ENCODE data around the gene HLX. TPM values are rescaled to one million over a fixed set of nuclear protein-coding genes. Genes with fewer than 3 reads are reported as not detected.

The HLX gene
- total RNA-seq, 1 donor from 2014 or later, result 0.26 TPM

- DNase-seq (ENCODE audit: low read depth) (no peak), FAIRE-seq (no peak)
- no peak overlapping the region for H3K4me3 ChIP-seq (ENCODE audit: low read depth, low read length)
- H3K36me3 ChIP-seq (ENCODE audit: control insufficient read depth, insufficient read depth, low read length), result no peaks in the 10 kb centered on the region
- TF ChIP-seq, protein P1, sequence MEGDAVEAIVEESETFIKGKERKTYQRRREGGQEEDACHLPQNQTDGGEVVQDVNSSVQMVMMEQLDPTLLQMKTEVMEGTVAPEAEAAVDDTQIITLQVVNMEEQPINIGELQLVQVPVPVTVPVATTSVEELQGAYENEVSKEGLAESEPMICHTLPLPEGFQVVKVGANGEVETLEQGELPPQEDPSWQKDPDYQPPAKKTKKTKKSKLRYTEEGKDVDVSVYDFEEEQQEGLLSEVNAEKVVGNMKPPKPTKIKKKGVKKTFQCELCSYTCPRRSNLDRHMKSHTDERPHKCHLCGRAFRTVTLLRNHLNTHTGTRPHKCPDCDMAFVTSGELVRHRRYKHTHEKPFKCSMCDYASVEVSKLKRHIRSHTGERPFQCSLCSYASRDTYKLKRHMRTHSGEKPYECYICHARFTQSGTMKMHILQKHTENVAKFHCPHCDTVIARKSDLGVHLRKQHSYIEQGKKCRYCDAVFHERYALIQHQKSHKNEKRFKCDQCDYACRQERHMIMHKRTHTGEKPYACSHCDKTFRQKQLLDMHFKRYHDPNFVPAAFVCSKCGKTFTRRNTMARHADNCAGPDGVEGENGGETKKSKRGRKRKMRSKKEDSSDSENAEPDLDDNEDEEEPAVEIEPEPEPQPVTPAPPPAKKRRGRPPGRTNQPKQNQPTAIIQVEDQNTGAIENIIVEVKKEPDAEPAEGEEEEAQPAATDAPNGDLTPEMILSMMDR (IDR thresholded peaks at IDR 0.05; ENCODE audit: insufficient read depth, low read length, severe bottlenecking), result no peak
- H3K27me3 ChIP-seq (ENCODE audit: control insufficient read depth, insufficient read depth, low read length), result peaks cover 84% of the 10 kb centered on the region
These were observed 12.8 kb downstream of the HLX start for GRCh38 chr1:220892086-220892376.

DNA sequence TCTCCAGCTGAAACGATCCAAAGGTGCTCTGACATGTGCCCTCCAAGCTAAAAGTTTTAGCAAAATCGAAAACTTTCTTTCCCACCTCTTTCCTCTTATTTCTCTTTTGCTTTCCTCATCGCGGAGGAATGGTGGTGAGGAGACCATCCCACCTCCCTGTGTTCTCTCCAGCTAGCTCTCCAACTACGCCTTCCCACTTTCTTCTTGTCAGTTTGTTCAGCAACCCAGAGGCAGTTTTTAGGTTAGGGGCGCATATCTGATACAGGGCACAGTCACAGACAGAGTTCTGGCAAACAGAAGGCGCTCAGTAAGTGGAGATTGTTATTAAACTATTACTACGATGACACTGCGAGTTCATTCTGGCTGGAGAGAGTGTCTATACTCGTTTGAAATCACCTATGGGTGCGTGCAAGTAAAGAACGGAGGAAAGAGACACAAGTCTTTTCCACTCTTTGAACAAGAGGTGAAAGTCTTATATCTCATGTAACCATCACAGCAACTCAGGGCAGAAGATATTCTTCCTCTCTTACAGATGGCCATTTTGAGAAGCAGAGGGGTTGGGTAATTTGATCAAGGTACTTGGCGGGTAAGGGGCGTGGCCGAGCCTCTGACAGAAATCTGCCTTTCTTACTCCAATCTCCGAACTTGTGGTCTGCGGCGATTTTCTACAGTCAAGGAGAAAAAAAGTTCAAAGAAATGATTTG lies 13.9 kb downstream of the HLX start:
- peaks cover 75% of the 10 kb centered on the region for H3K27me3 ChIP-seq (ENCODE audit: control insufficient read depth, insufficient read depth, low read length)
- TF ChIP-seq, protein P1 (IDR thresholded peaks at IDR 0.05; ENCODE audit: insufficient read depth, low read length, severe bottlenecking), result no peak
- H3K36me3 ChIP-seq (ENCODE audit: control insufficient read depth, insufficient read depth, low read length), result no peaks in the 10 kb centered on the region
- H3K4me3 ChIP-seq (ENCODE audit: low read depth, low read length), result no peak overlapping the region
- DNase-seq (ENCODE audit: low read depth) (no peak), FAIRE-seq (no peak)

GRCh38 chr1:220893701-220894024 lies 14.4 kb downstream of the HLX start:
- Histone ChIP-seq H3K27me3 (ENCODE audit: control insufficient read depth, insufficient read depth, low read length) (peaks cover 70% of the 10 kb centered on the region), H3K4me3 (ENCODE audit: low read depth, low read length) (no peak overlapping the region), H3K36me3 (ENCODE audit: control insufficient read depth, insufficient read depth, low read length) (no peaks in the 10 kb centered on the region)
- TF ChIP-seq, protein P1 (IDR thresholded peaks at IDR 0.05; ENCODE audit: insufficient read depth, low read length, severe bottlenecking), result no peak
- DNase-seq (ENCODE audit: low read depth), result no peak
- no peak for FAIRE-seq

- Histone ChIP-seq H3K4me3 (ENCODE audit: low read depth, low read length) (no peak overlapping the region), H3K27me3 (ENCODE audit: control insufficient read depth, insufficient read depth, low read length) (peaks cover 64% of the 10 kb centered on the region), H3K36me3 (ENCODE audit: control insufficient read depth, insufficient read depth, low read length) (no peaks in the 10 kb centered on the region)
- TF ChIP-seq, protein P1 (IDR thresholded peaks at IDR 0.05; ENCODE audit: insufficient read depth, low read length, severe bottlenecking), result no peak
- DNase-seq (ENCODE audit: low read depth) (no peak), FAIRE-seq (no peak)
These were observed 15.0 kb downstream of the HLX start for GRCh38 chr1:220894025-220894923.

DNA sequence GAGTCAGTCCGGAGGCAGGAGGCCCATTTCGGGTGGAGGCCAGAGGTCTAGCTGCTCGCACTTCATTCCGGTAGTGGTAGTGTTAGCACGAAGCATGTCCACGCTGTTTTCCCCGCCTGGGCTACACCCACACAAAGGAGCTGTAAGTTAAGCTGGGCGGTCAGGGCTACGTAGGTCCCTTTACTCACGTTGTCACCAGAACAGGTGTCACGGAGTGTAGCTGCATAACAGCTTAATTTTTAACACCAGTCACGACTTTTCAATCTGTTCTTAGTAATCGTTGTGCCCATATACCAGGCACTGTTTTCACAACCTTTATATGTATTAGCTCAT lies 15.6 kb downstream of the HLX start:
- peaks cover 58% of the 10 kb centered on the region for H3K27me3 ChIP-seq (ENCODE audit: control insufficient read depth, insufficient read depth, low read length)
- H3K36me3 ChIP-seq (ENCODE audit: control insufficient read depth, insufficient read depth, low read length), result no peaks in the 10 kb centered on the region
- TF ChIP-seq, protein P1 (IDR thresholded peaks at IDR 0.05; ENCODE audit: insufficient read depth, low read length, severe bottlenecking), result no peak
- no peak for DNase-seq (ENCODE audit: low read depth)
- no peak overlapping the region for H3K4me3 ChIP-seq (ENCODE audit: low read depth, low read length)
- no peak for FAIRE-seq

All from bronchial epithelial cell (primary cell).